ENCODE measurements around the gene ZDHHC8. TPM values are rescaled to one million over a fixed set of nuclear protein-coding genes. Genes with fewer than 3 reads are reported as not detected.

The ZDHHC8 gene
- total RNA-seq = 24.5 TPM

GRCh38 chr22:20131597-20131858, at the start of gene ZDHHC8:
TSS of gene ZDHHC8 (plus strand) at chr22:20131804. CDS start at chr22:20131948, 144 bp downstream.
- peak; percentile 17 for ATAC-seq

- no peak for ATAC-seq
These were observed 48.3 kb upstream of the ZDHHC8 start for GRCh38 chr22:20083157-20083890.

GRCh38 chr22:20083891-20084546, 47.6 kb upstream of the ZDHHC8 start:
- ATAC-seq = no peak

GRCh38 chr22:20084547-20085413, 46.8 kb upstream of the ZDHHC8 start:
- ATAC-seq = no peak

- no peak for ATAC-seq
These were observed 46.0 kb upstream of the ZDHHC8 start for GRCh38 chr22:20085651-20086050.

GRCh38 chr22:20086101-20086599, 45.5 kb upstream of the ZDHHC8 start:
- no peak for ATAC-seq

- ATAC-seq = no peak
These were observed 44.8 kb upstream of the ZDHHC8 start for GRCh38 chr22:20086763-20087162.

GRCh38 chr22:20087319-20088262, 44.0 kb upstream of the ZDHHC8 start:
- ATAC-seq = no peak

GRCh38 chr22:20088263-20088648, 43.3 kb upstream of the ZDHHC8 start:
- no peak for ATAC-seq

GRCh38 chr22:20089226-20089976, 42.2 kb upstream of the ZDHHC8 start:
- no peak for ATAC-seq

GRCh38 chr22:20089977-20090729, 41.5 kb upstream of the ZDHHC8 start:
- ATAC-seq = peak; percentile 21

GRCh38 chr22:20090730-20091240, 40.8 kb upstream of the ZDHHC8 start:
- ATAC-seq = no peak

GRCh38 chr22:20091690-20092476, 39.7 kb upstream of the ZDHHC8 start:
- peak; percentile 6 for ATAC-seq

- ATAC-seq = no peak
These were observed 39.1 kb upstream of the ZDHHC8 start for GRCh38 chr22:20092477-20092854.

GRCh38 chr22:20093418-20094196, 38.0 kb upstream of the ZDHHC8 start:
- no peak for ATAC-seq

- peak; percentile 12 for ATAC-seq
These were observed 37.3 kb upstream of the ZDHHC8 start for GRCh38 chr22:20094197-20094807.

- no peak for ATAC-seq
These were observed 36.1 kb upstream of the ZDHHC8 start for GRCh38 chr22:20095521-20095920.
